Femur (tissue), 1 donor: ENCODE results near the gene COG2.
"Not testable (repeated sequence)": the region's sequence is repeated elsewhere in the genome, so short reads cannot be mapped to it uniquely, and the experiment has no call there.

Source experiments
- DNase-seq: peaks from one replicate; pipeline ENCODE4 v3.0.0-alpha.2; 2017

COG2 gene

GRCh38 chr1:230721849-230722522, 79.7 kb downstream of the COG2 start:
- not testable (repeated sequence) for DNase-seq

GRCh38 chr1:230725256-230726012, 83.2 kb downstream of the COG2 start:
- DNase-seq, result no peak

- no peak for DNase-seq
These were observed 86.6 kb downstream of the COG2 start for GRCh38 chr1:230728710-230729392.

GRCh38 chr1:230730977-230731376, 88.7 kb downstream of the COG2 start:
- DNase-seq, result no peak

GRCh38 chr1:230735447-230735846, 93.2 kb downstream of the COG2 start:
- DNase-seq, result no peak

- DNase-seq, result no peak
These were observed 95.5 kb downstream of the COG2 start for GRCh38 chr1:230737622-230738262.

GRCh38 chr1:230739564-230740290, 97.4 kb downstream of the COG2 start:
- no peak for DNase-seq
